ENCODE data around the gene DHH. TPM values are rescaled to one million over a fixed set of nuclear protein-coding genes. Genes with fewer than 3 reads are reported as not detected.

Gene DHH
- total and polyA plus RNA-seq, 9 of the 15 experiments (the other 6 are each of a cell fraction or from before 2014, with no cell fraction given): 0.07 to 2.6 (median 0.54) TPM

DNA sequence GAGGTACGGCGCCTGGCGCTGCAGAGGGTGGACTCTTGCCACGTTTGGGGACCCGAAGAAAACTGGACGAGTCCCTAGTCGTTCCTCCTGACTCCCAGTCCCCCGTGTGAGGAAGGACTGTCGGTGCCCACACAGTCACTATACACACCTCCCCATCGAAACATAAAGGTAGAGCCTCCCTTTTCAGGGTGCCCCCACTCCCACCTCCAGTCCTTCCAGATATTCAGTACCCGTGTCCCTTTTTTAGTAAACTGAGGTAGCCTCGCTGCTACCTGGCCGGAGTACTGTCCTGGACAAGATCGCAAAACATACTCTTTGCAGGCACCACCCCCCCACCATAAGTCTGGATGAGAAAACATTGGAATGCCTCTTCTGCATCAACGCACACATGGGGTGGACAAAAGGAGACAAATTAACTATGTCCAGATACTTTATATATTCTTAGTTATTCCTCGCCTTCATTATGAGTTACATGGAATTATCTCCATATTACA lies 33.4 kb downstream of the DHH start:
- peak; percentile 2; the same call in 2 of the 3 replicates for ATAC-seq
- Histone ChIP-seq H3K4me1 (replicated peaks in 1 of 2; ENCODE audit: control insufficient read depth in 2 of 2, insufficient read depth in 2 of 2, low read length in 2 of 2) (peaks cover 10 to 20% of the 10 kb centered on the region in 2 experiments; a peak in 4 of 5 replicates), H3K9ac (ENCODE audit: insufficient read depth in 1 of 2, low read depth in 2 of 2, low read length in 2 of 2) (peak overlapping the region; percentile 96 to 98), H3K9me1 (ENCODE audit: control insufficient read depth, insufficient read depth, low read length) (no peaks in the 10 kb centered on the region), H3K9me3 (replicated peaks; ENCODE audit: control insufficient read depth, insufficient read depth, low read depth, low read length) (no peaks in the 10 kb centered on the region), H2AFZ (ENCODE audit: low read depth, low read length) (peak overlapping the region; percentile 86), H3K4me2 (ENCODE audit: insufficient read depth, low read length) (peak overlapping the region; percentile 94), H3K79me2 (ENCODE audit: control insufficient read depth, insufficient read depth, low read length) (peaks cover 56% of the 10 kb centered on the region), H4K20me1 (replicated peaks; ENCODE audit: control insufficient read depth, insufficient read depth, low read length) (peaks cover 34% of the 10 kb centered on the region), H3K27me3 (ENCODE audit: control insufficient read depth in 2 of 2, insufficient read depth in 2 of 2, low read length in 2 of 2) (no peaks in the 10 kb centered on the region), H3K27ac (ENCODE audit: extremely low read depth, low read depth, low read length) (peak overlapping the region; percentile 98), H3K4me3 (peak overlapping the region; percentile 94), H3K36me3 (ENCODE audit: control insufficient read depth, insufficient read depth, low read length) (peaks cover 18% of the 10 kb centered on the region; the same call in 2 of the 3 replicates)
- WGBS (ENCODE audit: insufficient coverage, low coverage, missing lambda C conversion rate): 1% methylated on average over 16 of the region's 16 CpGs
- no peak for FAIRE-seq
- in situ Hi-C loops (cut with MboI): loop anchor here (5.0 kb wide), 2 partner anchors 36 to 171 kb away; no protein-coding TSS in a partner anchor
- ChIA-PET CTCF (ENCODE audit: low intra/inter-chr PET ratio) (interaction anchor here (0.5 to 2.3 kb wide), 3 partner anchors 31 to 173 kb away, joined by 3 to 5 read pairs (median 3); no protein-coding TSS in a partner anchor), POLR2A (interaction anchor here (1.3 to 6.4 kb wide), 2 partner anchors 69 to 147 kb away, joined by 3 to 40 read pairs; partner anchors contain the start of gene TUBA1B)
- BruUV-seq (replicated peaks): TSS peak; percentile 90
- TF ChIP-seq TGIF2 (CRISPR knock-in tag; IDR thresholded peaks at IDR 0.05): 0 out of 2 replicates have a peak, but pooled peaks have one; percentile 6
- TF ChIP-seq, protein P1, sequence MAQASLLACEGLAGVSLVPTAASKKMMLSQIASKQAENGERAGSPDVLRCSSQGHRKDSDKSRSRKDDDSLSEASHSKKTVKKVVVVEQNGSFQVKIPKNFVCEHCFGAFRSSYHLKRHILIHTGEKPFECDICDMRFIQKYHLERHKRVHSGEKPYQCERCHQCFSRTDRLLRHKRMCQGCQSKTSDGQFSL (CRISPR knock-in tag; IDR thresholded peaks at IDR 0.05): peak; percentile 55; the same call in 1 of the 2 replicates
- TF ChIP-seq, protein P1 (tag; IDR thresholded peaks at IDR 0.05): no peak
- TF ChIP-seq, protein P2, sequence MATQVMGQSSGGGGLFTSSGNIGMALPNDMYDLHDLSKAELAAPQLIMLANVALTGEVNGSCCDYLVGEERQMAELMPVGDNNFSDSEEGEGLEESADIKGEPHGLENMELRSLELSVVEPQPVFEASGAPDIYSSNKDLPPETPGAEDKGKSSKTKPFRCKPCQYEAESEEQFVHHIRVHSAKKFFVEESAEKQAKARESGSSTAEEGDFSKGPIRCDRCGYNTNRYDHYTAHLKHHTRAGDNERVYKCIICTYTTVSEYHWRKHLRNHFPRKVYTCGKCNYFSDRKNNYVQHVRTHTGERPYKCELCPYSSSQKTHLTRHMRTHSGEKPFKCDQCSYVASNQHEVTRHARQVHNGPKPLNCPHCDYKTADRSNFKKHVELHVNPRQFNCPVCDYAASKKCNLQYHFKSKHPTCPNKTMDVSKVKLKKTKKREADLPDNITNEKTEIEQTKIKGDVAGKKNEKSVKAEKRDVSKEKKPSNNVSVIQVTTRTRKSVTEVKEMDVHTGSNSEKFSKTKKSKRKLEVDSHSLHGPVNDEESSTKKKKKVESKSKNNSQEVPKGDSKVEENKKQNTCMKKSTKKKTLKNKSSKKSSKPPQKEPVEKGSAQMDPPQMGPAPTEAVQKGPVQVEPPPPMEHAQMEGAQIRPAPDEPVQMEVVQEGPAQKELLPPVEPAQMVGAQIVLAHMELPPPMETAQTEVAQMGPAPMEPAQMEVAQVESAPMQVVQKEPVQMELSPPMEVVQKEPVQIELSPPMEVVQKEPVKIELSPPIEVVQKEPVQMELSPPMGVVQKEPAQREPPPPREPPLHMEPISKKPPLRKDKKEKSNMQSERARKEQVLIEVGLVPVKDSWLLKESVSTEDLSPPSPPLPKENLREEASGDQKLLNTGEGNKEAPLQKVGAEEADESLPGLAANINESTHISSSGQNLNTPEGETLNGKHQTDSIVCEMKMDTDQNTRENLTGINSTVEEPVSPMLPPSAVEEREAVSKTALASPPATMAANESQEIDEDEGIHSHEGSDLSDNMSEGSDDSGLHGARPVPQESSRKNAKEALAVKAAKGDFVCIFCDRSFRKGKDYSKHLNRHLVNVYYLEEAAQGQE (IDR thresholded peaks at IDR 0.05; ENCODE audit: borderline replicate concordance): no peak
- TF ChIP-seq, protein P2 (CRISPR knock-in tag; IDR thresholded peaks at IDR 0.05; ENCODE audit: low read depth): 0 out of 2 replicates have a peak, but pooled peaks have one; percentile 1
- no peak for TF ChIP-seq RNF2 (IDR thresholded peaks at IDR 0.05)
- peak; percentile 52; the same call in 1 of the 2 replicates for TF ChIP-seq ZBTB17 (CRISPR knock-in tag; IDR thresholded peaks at IDR 0.05)
- TF ChIP-seq BRCA1 (IDR thresholded peaks at IDR 0.05): no peak
- TF ChIP-seq BRCA1 (CRISPR knock-in tag; IDR thresholded peaks at IDR 0.05): 0 out of 2 replicates have a peak, but pooled peaks have one; percentile 38
- 0 out of 2 replicates have a peak, but pooled peaks have one; percentile 61 for TF ChIP-seq ZC3H4 (CRISPR knock-in tag; IDR thresholded peaks at IDR 0.05; ENCODE audit: borderline replicate concordance)
- TF ChIP-seq GTF2A2 (tag; IDR thresholded peaks at IDR 0.05): no peak
- DNase-seq (ENCODE audit: extremely low read depth in 1 of 4, low spot score in 3 of 4): peak in 1 of 4 experiments; percentile 44
- intact Hi-C loops (cut with micrococcal nuclease): loop anchor here (5.0 to 10.0 kb wide), 2 partner anchors 71 to 284 kb away; partner anchors contain the start of genes DNAJC22 and TUBA1B
